Ureter (tissue), 1 donor: ENCODE measurements around the gene SNRNP48. TPM values are rescaled to one million over a fixed set of nuclear protein-coding genes. Genes with fewer than 3 reads are reported as not detected.

ENCODE experiments used
- DNase-seq: peaks from one replicate; pipeline ENCODE4 v3.0.0-alpha.2; 2020; ENCODE audit warnings: low spot score
- total RNA-seq: library from RNA; stranded (reverse); gene quantifications from one replicate; pipeline ENCODE4 v1.2.4, GENCODE V29; 2023
- donor health status: DM: yes; HTN: yes; CAD: no.

The SNRNP48 gene
- total RNA-seq, 1 donor from 2014 or later, result 12.2 TPM

DNA sequence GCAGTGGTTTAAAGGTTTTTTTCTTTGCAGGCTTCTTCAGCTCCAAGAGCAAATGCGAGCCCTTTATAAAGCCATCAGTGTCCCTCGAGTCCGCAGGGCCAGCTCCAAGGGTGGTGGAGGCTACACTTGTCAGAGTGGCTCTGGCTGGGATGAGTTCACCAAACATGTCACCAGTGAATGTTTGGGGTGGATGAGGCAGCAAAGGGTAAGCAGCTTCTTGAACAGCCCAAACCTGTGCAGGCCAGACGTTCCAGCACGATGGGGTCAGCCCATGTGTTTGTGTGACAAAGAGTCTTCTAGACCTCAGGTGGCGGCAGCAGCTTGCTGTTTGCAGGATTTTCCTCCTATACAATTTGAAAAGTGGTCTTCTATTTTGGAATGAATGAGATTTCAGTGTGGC, 30.8 kb upstream of the SNRNP48 start:
- no peak for DNase-seq

GRCh38 chr6:7559651-7560385, 30.2 kb upstream of the SNRNP48 start:
- DNase-seq, result no peak

DNA sequence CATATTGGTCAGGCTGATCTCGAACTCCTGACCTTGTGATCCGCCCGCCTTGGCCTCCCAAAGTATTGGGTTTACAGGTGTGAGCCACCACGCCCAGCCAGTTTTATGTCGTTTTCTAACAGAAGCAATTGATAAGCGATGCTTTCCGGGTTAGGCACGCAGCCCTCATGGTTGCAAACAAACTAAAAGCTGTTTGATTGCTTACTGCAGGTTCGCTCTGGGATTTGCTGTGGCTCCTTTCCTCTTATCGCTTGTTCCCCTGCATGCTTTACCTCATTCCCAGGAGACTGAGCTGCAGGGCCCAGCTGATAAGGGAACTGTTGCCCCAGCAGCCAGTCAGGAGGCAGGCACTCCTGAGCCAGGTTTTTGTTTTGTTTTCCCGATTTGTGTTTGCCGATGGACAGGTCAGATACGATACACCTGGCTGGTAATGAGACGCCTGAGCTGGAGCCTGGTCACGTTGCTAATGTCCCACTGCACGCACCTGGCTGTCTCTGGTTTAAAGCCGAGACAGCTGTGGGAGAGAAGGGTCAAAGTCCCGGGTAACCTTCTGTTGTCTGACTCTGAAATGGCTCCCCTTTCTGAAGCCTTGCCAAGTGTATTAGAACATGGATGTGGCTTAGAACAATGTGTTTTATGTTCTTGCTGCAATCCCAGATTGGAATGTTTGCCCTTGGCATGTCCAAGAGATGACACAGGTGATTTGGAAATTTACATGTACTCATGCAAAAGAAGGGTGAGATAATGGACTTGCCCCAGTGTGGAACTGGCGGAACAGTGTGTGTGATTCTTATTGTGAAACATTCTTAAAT, 28.6 kb upstream of the SNRNP48 start:
- DNase-seq, result peak; percentile 49

DNA sequence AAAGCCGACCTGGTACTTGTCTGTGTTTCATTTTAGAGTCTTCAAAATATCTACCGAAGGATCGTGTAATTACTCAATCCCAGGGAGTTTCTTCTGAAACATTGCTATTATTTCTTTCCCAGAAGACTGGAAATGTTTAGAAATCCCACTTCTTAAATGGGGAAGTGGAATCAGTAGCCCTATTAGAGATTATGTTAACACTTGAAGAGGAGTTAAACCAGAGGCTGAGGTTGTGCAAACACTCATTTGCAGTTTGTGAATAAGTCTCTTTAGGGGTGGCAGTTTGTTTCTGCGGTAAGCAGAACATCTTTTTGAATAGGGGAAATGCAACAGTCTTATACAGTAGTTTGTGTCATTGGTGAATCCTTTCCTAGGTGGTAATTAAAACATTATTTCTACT, 27.2 kb upstream of the SNRNP48 start:
- DNase-seq, result no peak

DNA sequence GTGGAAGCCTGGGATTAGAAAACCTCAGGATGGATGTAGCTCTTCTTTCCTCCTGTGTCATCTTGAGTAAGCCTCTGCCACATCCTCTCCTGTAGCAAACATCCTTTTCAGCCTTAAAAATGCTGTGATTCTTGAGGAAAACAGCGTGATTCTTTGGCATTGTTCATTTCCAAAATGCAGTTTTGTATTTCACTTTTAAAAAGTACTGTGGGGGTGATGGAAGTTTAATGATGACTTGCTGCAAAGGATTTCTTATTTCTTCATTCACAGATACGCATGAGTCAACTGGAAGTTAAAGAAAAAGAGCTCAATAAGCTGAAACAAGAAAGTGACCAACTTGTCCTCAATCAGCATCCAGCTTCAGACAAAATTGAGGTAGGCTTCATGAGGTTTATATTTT, 23.9 kb upstream of the SNRNP48 start:
- no peak for DNase-seq

- no peak for DNase-seq
Measured at GRCh38 chr6:7566617-7567173, 23.3 kb upstream of the SNRNP48 start.

DNA sequence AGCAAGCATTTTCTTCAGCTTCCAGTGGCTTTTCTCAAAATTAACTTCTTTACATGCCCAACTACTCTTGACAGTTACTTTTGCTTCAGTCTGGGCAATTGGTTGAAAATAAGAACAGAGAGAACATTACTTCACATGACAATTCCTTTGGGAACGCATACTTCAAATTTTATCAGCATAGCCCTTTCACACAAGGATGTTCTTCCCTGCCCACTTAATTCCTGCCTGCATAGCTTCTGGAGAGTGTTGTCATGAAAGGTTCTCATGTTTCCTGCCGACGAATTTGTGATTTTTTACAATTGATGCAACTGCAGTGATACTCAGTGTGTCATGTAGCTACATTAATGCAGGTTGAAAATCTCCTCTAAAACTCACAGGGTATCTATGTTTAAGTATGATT, 22.0 kb upstream of the SNRNP48 start:
- DNase-seq, result no peak

DNA sequence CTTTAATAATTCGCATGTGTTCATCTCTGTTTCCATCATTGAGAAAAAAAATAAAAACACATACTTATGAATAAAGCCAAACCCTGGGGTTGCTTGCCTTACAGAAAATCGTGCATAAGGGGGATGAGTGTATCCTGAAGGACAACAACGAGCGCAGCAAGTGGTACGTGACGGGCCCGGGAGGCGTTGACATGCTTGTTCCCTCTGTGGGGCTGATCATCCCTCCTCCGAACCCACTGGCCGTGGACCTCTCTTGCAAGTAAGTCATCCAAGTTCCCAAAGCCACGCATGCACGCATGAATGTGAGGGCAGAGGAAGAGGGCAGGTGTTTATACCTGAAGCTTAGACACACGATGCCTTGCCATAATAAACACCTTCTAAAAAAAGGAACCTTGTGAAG, 20.9 kb upstream of the SNRNP48 start:
- DNase-seq, result no peak

DNA sequence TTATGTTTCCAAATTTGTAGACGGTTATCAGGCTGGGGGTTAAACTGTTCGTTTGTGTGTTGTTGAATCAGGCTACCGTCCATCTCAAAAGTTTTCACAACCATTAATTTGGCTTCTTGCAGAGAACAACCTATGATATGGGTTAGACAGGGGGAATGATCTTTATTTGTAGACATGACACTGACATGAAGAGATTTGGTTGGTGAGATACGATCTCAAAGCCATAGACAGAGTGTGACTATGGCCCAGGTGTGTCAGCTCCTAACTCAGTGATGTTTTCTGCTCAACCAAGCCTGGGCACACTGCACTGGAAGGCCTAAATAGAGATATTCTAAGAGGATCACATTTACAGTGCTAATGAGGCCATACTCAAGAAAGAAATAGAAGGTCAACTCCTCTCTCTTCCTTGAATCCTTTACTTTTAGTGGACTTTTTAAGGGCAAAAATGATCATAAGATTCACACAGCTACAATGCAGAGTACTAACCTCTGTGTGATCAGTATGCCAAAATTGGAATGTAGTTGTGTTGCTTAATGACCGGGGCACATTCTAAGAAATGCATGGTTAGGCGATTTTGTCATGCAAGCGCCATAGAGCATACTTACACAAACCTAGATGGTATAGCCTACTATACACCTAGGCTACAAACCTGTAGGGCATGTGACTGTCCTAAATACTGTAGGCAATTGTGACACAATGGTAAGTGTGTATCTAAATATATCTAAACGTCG, 17.6 kb upstream of the SNRNP48 start:
- no peak for DNase-seq

- DNase-seq, result no peak
Measured at GRCh38 chr6:7574500-7574899, 15.5 kb upstream of the SNRNP48 start.

GRCh38 chr6:7578516-7578915, 11.5 kb upstream of the SNRNP48 start:
- no peak for DNase-seq

DNA sequence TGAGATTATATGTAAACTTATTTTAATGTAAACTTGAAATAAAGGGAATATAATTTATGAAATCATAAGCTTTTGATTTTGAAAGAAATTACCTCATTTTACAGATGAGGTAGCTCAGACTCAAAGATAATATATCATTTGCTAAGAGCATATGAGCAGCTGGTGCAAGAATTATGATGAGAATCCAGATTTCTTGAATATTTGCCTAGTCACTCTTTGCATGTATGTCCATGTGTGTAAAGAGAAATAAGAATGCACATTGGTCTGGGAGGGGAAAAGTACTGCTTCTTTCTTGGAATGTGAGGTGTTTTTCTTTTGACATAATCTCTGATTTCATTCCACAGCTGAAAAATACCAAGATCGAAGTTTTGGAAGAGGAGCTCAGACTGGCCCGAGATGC, 11.1 kb upstream of the SNRNP48 start:
- DNase-seq, result no peak

DNA sequence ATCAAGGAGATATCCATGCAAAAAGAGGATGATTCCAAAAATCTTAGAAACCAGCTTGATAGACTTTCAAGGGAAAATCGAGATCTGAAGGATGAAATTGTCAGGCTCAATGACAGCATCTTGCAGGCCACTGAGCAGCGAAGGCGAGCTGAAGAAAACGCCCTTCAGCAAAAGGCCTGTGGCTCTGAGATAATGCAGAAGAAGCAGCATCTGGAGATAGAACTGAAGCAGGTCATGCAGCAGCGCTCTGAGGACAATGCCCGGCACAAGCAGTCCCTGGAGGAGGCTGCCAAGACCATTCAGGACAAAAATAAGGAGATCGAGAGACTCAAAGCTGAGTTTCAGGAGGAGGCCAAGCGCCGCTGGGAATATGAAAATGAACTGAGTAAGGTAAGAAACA, 10.1 kb upstream of the SNRNP48 start:
- no peak for DNase-seq

DNA sequence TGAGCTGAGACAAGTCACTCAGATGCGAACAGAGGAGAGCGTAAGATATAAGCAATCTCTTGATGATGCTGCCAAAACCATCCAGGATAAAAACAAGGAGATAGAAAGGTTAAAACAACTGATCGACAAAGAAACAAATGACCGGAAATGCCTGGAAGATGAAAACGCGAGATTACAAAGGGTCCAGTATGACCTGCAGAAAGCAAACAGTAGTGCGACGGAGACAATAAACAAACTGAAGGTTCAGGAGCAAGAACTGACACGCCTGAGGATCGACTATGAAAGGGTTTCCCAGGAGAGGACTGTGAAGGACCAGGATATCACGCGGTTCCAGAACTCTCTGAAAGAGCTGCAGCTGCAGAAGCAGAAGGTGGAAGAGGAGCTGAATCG, 9.5 kb upstream of the SNRNP48 start:
- DNase-seq, result no peak

DNA sequence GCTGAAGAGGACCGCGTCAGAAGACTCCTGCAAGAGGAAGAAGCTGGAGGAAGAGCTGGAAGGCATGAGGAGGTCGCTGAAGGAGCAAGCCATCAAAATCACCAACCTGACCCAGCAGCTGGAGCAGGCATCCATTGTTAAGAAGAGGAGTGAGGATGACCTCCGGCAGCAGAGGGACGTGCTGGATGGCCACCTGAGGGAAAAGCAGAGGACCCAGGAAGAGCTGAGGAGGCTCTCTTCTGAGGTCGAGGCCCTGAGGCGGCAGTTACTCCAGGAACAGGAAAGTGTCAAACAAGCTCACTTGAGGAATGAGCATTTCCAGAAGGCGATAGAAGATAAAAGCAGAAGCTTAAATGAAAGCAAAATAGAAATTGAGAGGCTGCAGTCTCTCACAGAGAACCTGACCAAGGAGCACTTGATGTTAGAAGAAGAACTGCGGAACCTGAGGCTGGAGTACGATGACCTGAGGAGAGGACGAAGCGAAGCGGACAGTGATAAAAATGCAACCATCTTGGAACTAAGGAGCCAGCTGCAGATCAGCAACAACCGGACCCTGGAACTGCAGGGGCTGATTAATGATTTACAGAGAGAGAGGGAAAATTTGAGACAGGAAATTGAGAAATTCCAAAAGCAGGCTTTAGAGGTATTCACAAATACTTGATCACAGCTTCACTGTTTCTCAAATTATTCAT, 8.9 kb upstream of the SNRNP48 start:
- no peak for DNase-seq

DNA sequence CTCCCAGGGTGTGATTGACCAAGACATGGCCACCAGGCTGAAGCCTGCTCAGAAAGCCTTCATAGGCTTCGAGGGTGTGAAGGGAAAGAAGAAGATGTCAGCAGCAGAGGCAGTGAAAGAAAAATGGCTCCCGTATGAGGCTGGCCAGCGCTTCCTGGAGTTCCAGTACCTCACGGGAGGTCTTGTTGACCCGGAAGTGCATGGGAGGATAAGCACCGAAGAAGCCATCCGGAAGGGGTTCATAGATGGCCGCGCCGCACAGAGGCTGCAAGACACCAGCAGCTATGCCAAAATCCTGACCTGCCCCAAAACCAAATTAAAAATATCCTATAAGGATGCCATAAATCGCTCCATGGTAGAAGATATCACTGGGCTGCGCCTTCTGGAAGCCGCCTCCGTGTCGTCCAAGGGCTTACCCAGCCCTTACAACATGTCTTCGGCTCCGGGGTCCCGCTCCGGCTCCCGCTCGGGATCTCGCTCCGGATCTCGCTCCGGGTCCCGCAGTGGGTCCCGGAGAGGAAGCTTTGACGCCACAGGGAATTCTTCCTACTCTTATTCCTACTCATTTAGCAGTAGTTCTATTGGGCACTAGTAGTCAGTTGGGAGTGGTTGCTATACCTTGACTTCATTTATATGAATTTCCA, 4.6 kb upstream of the SNRNP48 start:
- no peak for DNase-seq

DNA sequence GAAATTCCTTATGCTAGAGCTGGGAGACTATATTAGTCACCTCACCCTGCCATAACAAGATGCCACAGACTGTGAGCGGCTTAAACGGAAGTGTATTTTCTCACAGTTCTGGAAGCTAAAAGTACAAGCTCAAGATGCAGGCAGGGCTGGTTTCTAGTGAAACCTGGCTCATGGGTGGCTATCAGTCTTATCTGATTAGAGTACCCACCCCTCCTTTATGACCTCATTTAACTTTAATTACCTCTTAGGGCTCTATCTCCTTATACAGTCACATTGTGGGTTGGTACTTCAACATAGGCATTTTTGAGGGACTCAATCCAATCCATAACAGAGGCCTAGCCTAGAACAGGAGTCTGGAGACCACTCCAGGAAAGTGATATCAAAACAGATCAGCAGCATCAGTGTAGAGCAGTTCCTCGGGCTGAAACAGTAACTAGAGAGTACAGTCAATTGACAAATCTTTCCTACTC, 2.3 kb upstream of the SNRNP48 start:
- DNase-seq, result no peak

DNA sequence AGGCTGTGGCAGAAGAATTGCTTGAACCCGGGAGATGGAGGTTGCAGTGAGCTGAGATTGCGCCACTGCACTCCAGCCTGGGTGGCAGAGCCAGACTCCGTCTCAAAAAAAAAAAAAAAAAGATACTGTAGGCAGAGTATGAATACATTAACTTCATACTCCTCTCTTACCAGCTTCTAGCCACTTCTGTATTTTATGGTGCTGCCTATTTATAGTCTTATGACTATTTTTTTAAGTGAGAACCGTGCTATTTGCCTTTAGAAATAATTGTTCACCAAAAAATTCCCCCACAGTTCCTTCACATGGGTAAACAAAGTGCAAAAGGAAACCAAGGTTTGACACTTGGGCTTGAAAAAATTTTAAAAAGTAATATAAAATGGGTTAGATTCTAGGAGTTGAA, 1.5 kb upstream of the SNRNP48 start:
- DNase-seq, result no peak

DNA sequence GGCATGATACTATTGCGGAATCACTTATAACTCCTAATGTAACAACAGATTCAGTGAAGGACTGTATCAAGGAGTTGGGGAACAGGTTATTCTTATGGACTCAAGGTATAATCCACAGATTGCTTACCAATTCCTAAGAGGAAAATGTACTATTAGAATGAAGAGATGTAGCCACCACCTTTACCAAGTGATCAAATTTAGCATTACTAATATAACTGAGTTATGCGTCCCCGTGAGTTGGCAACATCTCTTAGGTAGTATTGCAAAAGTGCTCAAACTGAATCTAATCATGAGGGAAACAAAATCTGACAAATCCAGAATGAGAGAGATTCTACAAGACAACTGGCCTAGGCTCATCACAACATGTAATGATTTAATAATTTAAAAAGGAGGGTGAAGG, 777 bp upstream of the SNRNP48 start:
- no peak for DNase-seq

- no peak for DNase-seq
Measured at GRCh38 chr6:7590918-7591302, 912 bp downstream of the SNRNP48 start.

- DNase-seq, result no peak
Measured at GRCh38 chr6:7591770-7592169, 1.8 kb downstream of the SNRNP48 start.
